Heart left ventricle (tissue), 16 donors: ENCODE results near the gene TTC23L. TPM values are rescaled to one million over a fixed set of nuclear protein-coding genes. Genes with fewer than 3 reads are reported as not detected.

Experiments used
- ATAC-seq, 4 donors: fragments of 200-7000 bp; cut with Tn5 transposase; one replicate each; pipeline ENCODE4 v1.9.1; 2020 to 2022; ENCODE audit warnings: moderate library complexity in 4 of 4, mild to moderate bottlenecking in 3 of 4, moderate number of reproducible peaks in 1 of 4
- DNase-seq, 5 donors: peaks; one replicate each; pipeline ENCODE4 v3.0.0-alpha.2; 2020
- H3K27ac ChIP-seq, 12 donors: fragments of 200-600 bp; sonication (generic) in 4 of 12; one replicate each; pipeline versions ENCODE4 v1.5.0 to v1.8.0; 2016 to 2022; ENCODE audit warnings: mild to moderate bottlenecking in 2 of 12
- H3K27me3 ChIP-seq, 9 donors: fragments of 200-600 bp; sonication (generic) in 2 of 9; one replicate each; pipeline versions ENCODE4 v1.5.1 to v1.8.0; 2016 to 2022; ENCODE audit warnings: mild to moderate bottlenecking in 3 of 9
- H3K36me3 ChIP-seq, 9 donors: fragments of 200-600 bp; sonication (generic) in 2 of 9; one replicate each; pipeline versions ENCODE4 v1.5.0 to v1.8.0; 2018 to 2022; ENCODE audit warnings: mild to moderate bottlenecking in 2 of 9
- H3K4me1 ChIP-seq, 12 donors: fragments of 200-600 bp; sonication (generic) in 4 of 12; one replicate each; pipeline versions ENCODE4 v1.5.0 to v1.8.0; 2016 to 2022; ENCODE audit warnings: mild to moderate bottlenecking in 3 of 12
- H3K4me3 ChIP-seq, 12 donors: fragments of 200-600 bp; sonication (generic) in 4 of 12; one replicate each; pipeline versions ENCODE4 v1.5.0 to v1.8.0; 2017 to 2022; ENCODE audit warnings: mild to moderate bottlenecking in 9 of 12, moderate library complexity in 4 of 12
- H3K9me3 ChIP-seq, 12 donors: fragments of 200-600 bp; sonication (generic) in 4 of 12; one replicate each; pipeline versions ENCODE4 v1.5.0 to v1.8.0; 2016 to 2022; ENCODE audit warnings: mild to moderate bottlenecking in 1 of 12
- POLR2A ChIP-seq, 2 donors: fragments of 450-650 bp; IDR thresholded peaks; one replicate each; pipeline ENCODE4 v1.6.1; 2017; ENCODE audit warnings: antibody characterized with exemption in 2 of 2, mild to moderate bottlenecking in 2 of 2, moderate library complexity in 2 of 2
- WGBS, 4 donors: extraction: QIAGEN DNeasy Blood & Tissue Kit in 2 of 4; methylation state at CpG; one replicate each; pipeline versions ENCODE4 v1.1.5 to v1.1.7; 2013 to 2018; 5-methylcytosine and 5-hydroxymethylcytosine counted together
- intact Hi-C, 10 donors: fragments of 100-400 bp; cut with DNase I; formaldehyde crosslinking; loops; one replicate each; pipeline versions ENCODE4 v1.11.1 to v1.14.2; 2022
- polyA plus RNA-seq, 2 donors: library from polyadenylated mRNA; stranded (reverse); fragments of 200-250 nt; gene quantifications; one replicate each; pipeline ENCODE4 v1.2.3, GENCODE V29; 2013
- total RNA-seq, 9 donors: library from RNA; depleted of rRNA in 2 of 9; stranded (reverse); fragments of >200 nt in 2 of 9; fragmentation: NEBNext Ultra II Directional in 3 of 9; extraction: Animal tissue kit (Norgen Biotek cat#: 25700) in 3 of 9; gene quantifications; one replicate each; pipeline versions ENCODE4 v1.1.0 to v1.2.4, GENCODE V29; 2016 to 2023
- TF ChIP-seq, protein P1 (sequence below), 12 donors: fragments of 200-600 bp; sonication (generic) in 4 of 12; IDR thresholded peaks; one replicate each; pipeline versions ENCODE4 v1.5.0 to v1.8.0; 2018 to 2022; ENCODE audit warnings: antibody characterized with exemption in 12 of 12, mild to moderate bottlenecking in 5 of 12
- donor health status: ischemic (EF 13 %, LVEDD 7.1; RV severe dilation, severe dysfunction).
- donor health status: healthy with polysubstance abuse.
- donor health status: DM: no; HTN: yes; CAD: no.
- donor health status: DM: no; HTN: no; CAD: no.
- donor health status: ischemic (EF 25% LVEDD 6.9; RV normal size, moderate dysfunction).
- donor health status: ischemic (EF 25% LVEDD 5.7; RV mildly dilated, moderate dysfunction).
- donor health status: healthy.
- donor health status: DM: yes; HTN: yes; CAD: no.
- donor health status: ischemic (EF 35%, LVEDD 5.7; RV mildly dilated, moderate dysfunction).
- donor health status: nonischemic (EF 11% LVEDD 7.7; RV severe dilation, severe dysfunction).
- donor health status: DM: yes; HTN: yes; CAD: no.
- donor health status: PGD.
- donor health status: ischemic (EF 29% LVEDD 5.4; RV normal size, mild dysfunction).
- donor health status: nonischemic (EF 23%, LVEDD 6.1; RV moderate dilation, normal function).

TTC23L gene
- total and polyA plus RNA-seq, 11 donors, result 0.06 to 0.69 TPM; not detected in 9

DNA sequence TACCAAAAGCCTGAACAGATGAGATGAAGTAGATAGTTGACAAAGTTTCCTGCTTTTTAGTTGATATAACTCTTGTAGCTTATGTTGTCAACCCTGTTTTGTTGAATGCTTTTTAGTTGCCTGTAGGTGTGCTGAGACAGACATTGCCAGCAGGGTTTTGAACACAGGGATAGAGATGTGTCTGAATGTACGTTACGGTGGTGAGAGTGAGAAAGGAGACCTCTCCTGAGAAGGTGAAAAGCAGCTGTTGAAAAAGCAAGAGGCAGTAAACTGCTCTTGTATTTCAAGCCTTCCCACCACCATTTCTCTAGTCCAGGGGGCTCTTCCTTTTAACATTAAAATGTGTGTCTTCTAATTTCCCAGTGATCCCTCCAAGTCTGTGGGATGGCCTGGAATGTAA, 105.1 kb downstream of the TTC23L start:
- Histone ChIP-seq H3K4me1 (peaks cover 0 to 14% (median 2%) of the 10 kb centered on the region in 12 donors), H3K27me3 (no peaks in the 10 kb centered on the region), H3K36me3 (peaks cover 0 to 99% (median 88%) of the 10 kb centered on the region in 9 donors), H3K27ac (peak overlapping the region in 10 of 12 donors; percentile 0 to 70 (median 58)), H3K9me3 (no peaks in the 10 kb centered on the region), H3K4me3 (peak overlapping the region in 1 of 12 donors; percentile 18)
- intact Hi-C loops, result no loop called here
- DNase-seq, result no peak
- WGBS, 4 donors, result 58 to 71% (median 62%) methylated on average over 2 of the region's 2 CpGs
- TF ChIP-seq, protein P1, sequence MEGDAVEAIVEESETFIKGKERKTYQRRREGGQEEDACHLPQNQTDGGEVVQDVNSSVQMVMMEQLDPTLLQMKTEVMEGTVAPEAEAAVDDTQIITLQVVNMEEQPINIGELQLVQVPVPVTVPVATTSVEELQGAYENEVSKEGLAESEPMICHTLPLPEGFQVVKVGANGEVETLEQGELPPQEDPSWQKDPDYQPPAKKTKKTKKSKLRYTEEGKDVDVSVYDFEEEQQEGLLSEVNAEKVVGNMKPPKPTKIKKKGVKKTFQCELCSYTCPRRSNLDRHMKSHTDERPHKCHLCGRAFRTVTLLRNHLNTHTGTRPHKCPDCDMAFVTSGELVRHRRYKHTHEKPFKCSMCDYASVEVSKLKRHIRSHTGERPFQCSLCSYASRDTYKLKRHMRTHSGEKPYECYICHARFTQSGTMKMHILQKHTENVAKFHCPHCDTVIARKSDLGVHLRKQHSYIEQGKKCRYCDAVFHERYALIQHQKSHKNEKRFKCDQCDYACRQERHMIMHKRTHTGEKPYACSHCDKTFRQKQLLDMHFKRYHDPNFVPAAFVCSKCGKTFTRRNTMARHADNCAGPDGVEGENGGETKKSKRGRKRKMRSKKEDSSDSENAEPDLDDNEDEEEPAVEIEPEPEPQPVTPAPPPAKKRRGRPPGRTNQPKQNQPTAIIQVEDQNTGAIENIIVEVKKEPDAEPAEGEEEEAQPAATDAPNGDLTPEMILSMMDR (IDR thresholded peaks at IDR 0.05), result no peak
- TF ChIP-seq POLR2A (IDR thresholded peaks at IDR 0.05), result no peak
- ATAC-seq, result peak in 3 of 4 donors; percentile 22 to 55 (median 42)

DNA sequence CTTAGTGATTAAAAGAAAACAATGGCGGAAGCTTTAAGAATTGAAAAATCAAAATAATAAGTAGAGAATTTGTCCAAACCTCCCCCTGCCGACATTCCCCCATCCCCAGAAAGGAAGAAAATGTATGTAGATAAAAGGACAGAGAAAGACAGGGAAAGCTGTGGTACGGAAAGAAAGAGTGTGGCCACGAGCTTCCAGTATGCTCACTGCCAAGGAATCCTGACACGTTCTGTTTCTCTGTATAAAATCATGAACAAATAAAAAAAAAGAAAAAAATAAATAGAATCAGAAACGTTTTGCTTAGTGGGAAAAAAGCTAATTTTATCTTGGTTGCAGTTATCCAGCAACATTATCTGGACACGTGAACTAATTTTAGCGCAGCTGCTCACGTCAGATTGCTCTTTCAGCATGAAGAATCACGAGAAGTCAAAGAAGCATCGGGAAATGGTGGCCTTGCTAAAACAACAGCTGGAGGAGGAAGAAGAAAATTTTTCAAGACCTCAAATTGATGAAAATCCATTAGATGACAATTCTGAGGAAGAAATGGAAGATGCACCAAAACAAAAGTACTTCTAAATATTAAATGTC, 105.6 kb downstream of the TTC23L start:
- Histone ChIP-seq H3K4me1 (peaks cover 0 to 14% (median 2%) of the 10 kb centered on the region in 12 donors), H3K27ac (peak overlapping the region in 10 of 12 donors; percentile 0 to 70 (median 58)), H3K4me3 (peak overlapping the region in 4 of 12 donors; percentile 0 to 18 (median 7)), H3K27me3 (no peaks in the 10 kb centered on the region), H3K36me3 (peaks cover 0 to 99% (median 90%) of the 10 kb centered on the region in 9 donors), H3K9me3 (no peaks in the 10 kb centered on the region)
- 44 to 58% (median 51%) methylated on average over 11 of the region's 11 CpGs for WGBS, 4 donors
- DNase-seq (peak in 3 of 5 donors; percentile 20 to 33 (median 31)), ATAC-seq (peak; percentile 54 to 75 (median 69))
- TF ChIP-seq, protein P1 (IDR thresholded peaks at IDR 0.05), result no peak
- TF ChIP-seq POLR2A (IDR thresholded peaks at IDR 0.05), result no peak
- intact Hi-C loops, result no loop called here

Other genes with a start within 250 kb of the TTC23L start
- gene RAI14, start 182.8 kb upstream of the TTC23L start, total RNA-seq, result 10 to 100 TPM in 6 of 9 donors, 1 to 10 TPM in 3; 3.5 to 34.3 (median 10.7) TPM
- gene RAI14, start 182.8 kb upstream of the TTC23L start, polyA plus RNA-seq, result 10 to 100 TPM in 1 of 2 donors, 1 to 10 TPM in 1; 1.7 to 12.0 TPM
- 10 to 100 TPM; 12.8 to 29.6 (median 22.7) TPM for gene RAD1, start 76.3 kb downstream of the TTC23L start, total RNA-seq
- 10 to 100 TPM; 18.7 to 23.9 TPM for gene RAD1, start 76.3 kb downstream of the TTC23L start, polyA plus RNA-seq
- gene BRIX1, start 76.5 kb downstream of the TTC23L start, total RNA-seq, result 10 to 100 TPM; 10.5 to 19.6 (median 14.5) TPM
- gene BRIX1, start 76.5 kb downstream of the TTC23L start, polyA plus RNA-seq, result 10 to 100 TPM; 10.2 to 14.9 TPM
- 10 to 100 TPM; 35.7 to 60.1 (median 51.1) TPM for gene DNAJC21, start 90.4 kb downstream of the TTC23L start, total RNA-seq
- gene DNAJC21, start 90.4 kb downstream of the TTC23L start, polyA plus RNA-seq, result 10 to 100 TPM; 38.8 to 46.5 TPM
- not detected for gene AGXT2, start 208.8 kb downstream of the TTC23L start, total RNA-seq
- not detected for gene AGXT2, start 208.8 kb downstream of the TTC23L start, polyA plus RNA-seq